HG02884 (cell line): Measurements from ENCODE around the gene FOXI1.
"Not testable (repeated sequence)": the region's sequence is repeated elsewhere in the genome, so short reads cannot be mapped to it uniquely, and the experiment has no call there.

Experiments
- ATAC-seq: cut with Tn5 transposase; IDR thresholded peaks from one replicate; pipeline ENCODE4 v1.9.1; 2021; ENCODE audit warnings: mild to moderate bottlenecking, moderate library complexity; ENCODE audit not compliant: unreplicated experiment

The FOXI1 gene

GRCh38 chr5:170121321-170121720 is 15.6 kb downstream of the FOXI1 start:
- no peak for ATAC-seq

- no peak for ATAC-seq
These were observed 20.4 kb downstream of the FOXI1 start for GRCh38 chr5:170126061-170126460.

GRCh38 chr5:170126626-170127025 is 20.9 kb downstream of the FOXI1 start:
- no peak for ATAC-seq

GRCh38 chr5:170131235-170131634 is 25.5 kb downstream of the FOXI1 start:
- ATAC-seq, result no peak

- no peak for ATAC-seq
These were observed 26.7 kb downstream of the FOXI1 start for GRCh38 chr5:170132269-170132975.

GRCh38 chr5:170132976-170133448 is 27.3 kb downstream of the FOXI1 start:
- ATAC-seq, result no peak

- ATAC-seq, result no peak
These were observed 30.2 kb downstream of the FOXI1 start for GRCh38 chr5:170135796-170136490.

GRCh38 chr5:170136506-170136905 is 30.8 kb downstream of the FOXI1 start:
- no peak for ATAC-seq

GRCh38 chr5:170137694-170138214 is 32.1 kb downstream of the FOXI1 start:
- ATAC-seq, result no peak

- no peak for ATAC-seq
These were observed 32.6 kb downstream of the FOXI1 start for GRCh38 chr5:170138273-170138672.

- ATAC-seq, result no peak
These were observed 34.2 kb downstream of the FOXI1 start for GRCh38 chr5:170139786-170140335.

- ATAC-seq, result not testable (repeated sequence)
These were observed 35.5 kb downstream of the FOXI1 start for GRCh38 chr5:170141196-170141595.

GRCh38 chr5:170141636-170142035 is 35.9 kb downstream of the FOXI1 start:
- no peak for ATAC-seq

GRCh38 chr5:170142196-170142595 is 36.5 kb downstream of the FOXI1 start:
- ATAC-seq, result no peak

GRCh38 chr5:170143091-170143490 is 37.4 kb downstream of the FOXI1 start:
- no peak for ATAC-seq

- no peak for ATAC-seq
These were observed 38.0 kb downstream of the FOXI1 start for GRCh38 chr5:170143710-170144109.

GRCh38 chr5:170144286-170145023 is 38.8 kb downstream of the FOXI1 start:
- ATAC-seq, result no peak

- no peak for ATAC-seq
These were observed 39.8 kb downstream of the FOXI1 start for GRCh38 chr5:170145462-170145861.

GRCh38 chr5:170147051-170147752 is 41.5 kb downstream of the FOXI1 start:
- no peak for ATAC-seq

GRCh38 chr5:170147753-170148264 is 42.1 kb downstream of the FOXI1 start:
- ATAC-seq, result no peak
